Measurements from ENCODE around the gene CLEC1A.

CLEC1A gene, protein sequence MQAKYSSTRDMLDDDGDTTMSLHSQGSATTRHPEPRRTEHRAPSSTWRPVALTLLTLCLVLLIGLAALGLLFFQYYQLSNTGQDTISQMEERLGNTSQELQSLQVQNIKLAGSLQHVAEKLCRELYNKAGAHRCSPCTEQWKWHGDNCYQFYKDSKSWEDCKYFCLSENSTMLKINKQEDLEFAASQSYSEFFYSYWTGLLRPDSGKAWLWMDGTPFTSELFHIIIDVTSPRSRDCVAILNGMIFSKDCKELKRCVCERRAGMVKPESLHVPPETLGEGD

DNA sequence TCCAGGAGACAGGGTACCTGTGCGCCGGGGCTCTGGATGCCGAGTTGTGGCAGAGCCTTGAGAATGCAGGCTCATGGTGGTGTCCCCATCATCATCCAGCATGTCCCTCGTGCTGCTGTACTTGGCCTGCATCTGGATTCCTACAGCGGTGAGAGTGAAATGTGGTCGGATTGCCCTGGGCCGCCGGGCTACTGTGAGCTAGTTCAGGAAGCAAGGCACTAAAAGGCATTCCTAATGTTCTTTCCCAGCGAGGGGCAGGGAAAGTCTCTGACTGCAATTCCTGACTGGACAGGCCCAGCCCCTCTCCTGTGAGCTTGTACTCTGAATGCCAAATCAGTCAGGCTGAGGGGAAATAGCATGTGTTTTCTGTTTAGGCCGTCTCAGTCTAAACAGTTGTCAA is at the start of gene CLEC1A:
Gene CLEC1A (minus strand): TSS at position 195 of the 400 bp plus-strand sequence. CDS start 63 bp downstream, at position 132.
- in situ Hi-C loops (cut with HindIII; ENCODE audit: low sequenced_read_pairs) = no loop called here

- in situ Hi-C loops (cut with HindIII; ENCODE audit: low sequenced_read_pairs) = no loop called here
These were observed 49.1 kb upstream of the CLEC1A start for GRCh38 chr12:10147714-10148403.

DNA sequence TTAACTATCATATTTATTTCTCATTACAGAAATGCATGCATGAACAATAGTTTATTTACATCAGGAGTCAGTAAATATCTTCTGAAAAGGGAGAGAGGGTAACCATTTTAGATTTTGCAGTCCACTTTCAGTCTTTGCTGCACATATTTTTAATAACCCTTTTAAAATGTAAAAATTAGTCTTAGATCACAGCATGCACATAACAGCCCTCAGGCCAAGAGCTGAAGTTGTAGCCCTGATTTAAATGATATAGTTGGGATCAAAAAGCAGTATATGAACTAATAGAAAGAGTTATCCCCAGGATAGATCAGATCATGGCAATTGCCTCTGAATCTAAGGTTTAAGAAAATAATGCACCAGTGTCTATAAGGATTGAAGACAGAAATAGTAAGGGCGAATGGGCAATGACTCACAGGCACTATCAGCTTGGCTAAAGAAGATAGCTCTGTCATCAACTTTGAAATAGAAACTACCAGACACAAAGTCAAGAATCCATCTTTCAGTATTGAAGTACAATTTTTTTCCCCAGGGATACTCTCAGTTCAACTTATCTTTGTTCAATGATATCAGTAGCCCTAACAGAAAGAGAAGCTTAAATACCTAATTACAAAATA is 44.3 kb upstream of the CLEC1A start:
- in situ Hi-C loops (cut with HindIII; ENCODE audit: low sequenced_read_pairs) = no loop called here

- in situ Hi-C loops (cut with HindIII; ENCODE audit: low sequenced_read_pairs) = no loop called here
These were observed 41.2 kb upstream of the CLEC1A start for GRCh38 chr12:10140001-10140400.

DNA sequence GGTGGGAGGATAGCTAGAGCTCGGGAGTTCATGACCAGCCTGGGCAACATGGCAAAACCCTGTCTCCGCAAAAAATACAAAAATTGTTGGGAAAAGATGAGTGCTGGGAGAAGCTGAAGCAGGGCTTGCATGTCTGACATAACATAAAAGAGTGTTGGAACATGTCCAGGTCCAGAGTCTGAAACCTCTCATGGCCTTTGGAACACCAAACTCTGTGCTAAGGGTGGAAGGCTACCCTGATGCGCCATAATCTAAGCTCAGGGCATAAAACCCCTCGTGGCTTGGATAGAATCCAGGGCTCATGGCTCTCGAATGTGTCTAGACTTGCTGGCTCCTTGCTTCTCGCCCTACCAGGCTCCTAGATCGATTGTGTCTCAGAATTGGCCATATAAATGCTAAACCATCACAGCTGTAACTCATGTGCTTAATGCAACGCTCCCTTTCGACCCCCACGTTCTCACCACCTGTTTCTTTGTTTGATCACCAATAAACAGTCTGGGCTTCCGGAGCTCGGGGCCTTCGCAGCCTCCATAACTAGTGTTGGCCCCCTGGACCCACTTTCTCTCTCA is 37.9 kb upstream of the CLEC1A start:
- in situ Hi-C loops (cut with HindIII; ENCODE audit: low sequenced_read_pairs) = no loop called here

DNA sequence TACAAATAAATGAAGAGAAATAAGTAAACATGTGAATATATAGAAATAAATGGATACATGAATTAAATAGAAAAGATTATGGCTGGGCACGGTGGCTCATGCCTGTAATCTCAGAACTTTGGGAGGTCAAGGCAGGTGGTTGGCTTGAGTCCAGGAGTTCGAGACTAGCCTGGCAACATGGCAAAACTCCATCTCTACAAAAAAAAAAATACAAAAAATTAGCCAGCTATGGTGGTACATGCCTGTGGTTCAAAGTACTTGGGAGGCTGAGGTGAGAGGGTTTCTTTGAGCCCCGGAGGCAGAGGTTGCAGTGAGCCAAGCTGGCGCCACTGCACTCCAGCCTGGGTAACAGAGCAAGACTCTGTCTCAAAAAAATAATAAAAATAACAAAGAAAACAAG is 36.3 kb upstream of the CLEC1A start:
- in situ Hi-C loops (cut with HindIII; ENCODE audit: low sequenced_read_pairs) = no loop called here

DNA sequence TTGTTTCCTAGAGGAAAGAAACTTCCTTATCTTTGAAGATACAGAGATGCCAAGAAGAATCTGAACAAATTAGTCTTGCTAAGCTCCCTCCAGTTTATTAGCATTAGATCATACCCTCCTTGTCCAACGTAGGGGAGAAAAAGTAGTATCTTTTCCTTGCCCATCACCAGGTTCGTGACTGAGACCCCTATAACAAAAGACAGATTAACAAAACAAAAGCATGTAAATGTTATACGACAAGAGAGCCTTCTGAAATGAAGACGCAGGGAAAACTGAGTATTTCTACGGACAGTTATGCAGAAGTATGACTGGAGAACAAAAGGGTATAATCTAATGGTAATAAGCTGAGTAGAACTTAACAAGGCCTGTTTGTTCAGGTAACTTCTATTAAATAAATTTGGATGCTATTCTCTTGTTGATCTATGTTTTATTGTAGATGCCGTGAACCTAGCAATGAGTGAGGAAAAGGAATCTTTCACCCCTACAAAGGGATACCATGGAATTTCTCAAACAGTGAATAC is 34.1 kb upstream of the CLEC1A start:
- in situ Hi-C loops (cut with HindIII; ENCODE audit: low sequenced_read_pairs) = no loop called here

DNA sequence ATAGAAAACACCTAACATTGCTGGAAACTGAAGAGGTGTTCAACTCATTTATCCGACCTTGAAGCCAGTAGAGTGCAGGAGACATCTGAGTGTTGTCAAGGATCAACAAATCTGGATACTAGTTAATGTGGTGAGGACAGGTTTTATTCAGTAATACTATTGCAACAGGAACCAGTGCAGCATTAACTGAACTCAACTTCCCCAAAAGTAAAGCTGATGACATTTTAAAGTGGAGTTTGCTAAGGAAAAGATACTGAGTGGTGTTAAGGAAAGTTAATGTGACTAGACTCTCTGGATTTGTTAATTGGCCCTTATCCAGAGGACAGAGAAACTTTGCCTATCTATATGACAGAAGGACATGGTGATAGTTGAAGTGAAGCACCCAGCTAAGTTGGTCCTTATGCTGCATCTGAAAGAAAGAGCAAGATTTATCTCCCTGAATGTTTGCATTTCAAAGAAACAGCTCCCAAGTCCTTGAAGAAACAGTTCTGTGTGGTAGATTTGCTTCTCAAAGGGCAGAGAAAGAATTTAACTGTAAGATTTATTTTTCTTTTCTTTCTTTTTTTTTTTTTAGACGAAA is 32.4 kb upstream of the CLEC1A start:
- in situ Hi-C loops (cut with HindIII; ENCODE audit: low sequenced_read_pairs) = no loop called here

- in situ Hi-C loops (cut with HindIII; ENCODE audit: low sequenced_read_pairs) = no loop called here
These were observed 31.3 kb upstream of the CLEC1A start, which contains the start of gene CLEC7A for GRCh38 chr12:10130042-10130441. CLEC7A (minus strand) TSS chr12:10130199; CDS start chr12:10130082, 117 bp downstream.

DNA sequence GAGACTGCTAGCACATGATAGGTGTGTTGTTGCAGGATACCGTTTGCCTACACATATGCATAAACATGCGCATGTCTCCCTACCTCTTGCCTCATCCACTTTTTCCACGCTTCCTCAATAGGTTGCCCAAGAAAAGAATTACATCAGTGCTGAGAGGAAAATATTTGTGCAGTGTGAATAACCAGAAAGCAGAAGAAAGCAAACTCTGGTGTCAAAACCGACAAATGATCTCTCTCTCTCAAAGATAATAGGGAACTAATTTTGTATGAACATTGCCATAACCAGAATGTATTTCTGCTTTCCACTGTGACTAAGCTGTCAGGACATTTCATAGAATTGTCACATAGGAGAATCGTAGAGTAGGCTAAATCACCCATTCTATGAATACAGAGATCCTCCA is 29.9 kb upstream of the CLEC1A start:
- in situ Hi-C loops (cut with HindIII; ENCODE audit: low sequenced_read_pairs) = no loop called here

DNA sequence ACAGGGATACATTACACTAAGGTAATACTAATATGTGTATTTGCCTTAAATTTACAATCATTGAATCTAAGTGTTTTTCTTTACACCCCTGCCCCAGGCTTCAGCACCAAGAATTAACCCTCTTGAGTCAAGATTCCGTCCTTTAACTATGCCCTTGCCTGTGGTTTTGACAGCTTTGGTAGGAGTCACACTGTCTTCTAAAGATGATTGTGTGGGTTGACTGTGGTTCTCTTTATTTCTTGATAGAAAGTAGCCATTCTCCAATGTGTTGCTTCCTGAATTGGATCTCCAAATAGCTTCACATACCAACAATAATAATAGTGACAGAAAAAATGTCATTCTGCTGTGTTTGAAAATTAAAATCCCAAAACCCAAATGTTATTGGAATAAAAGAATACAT is 27.6 kb upstream of the CLEC1A start:
- in situ Hi-C loops (cut with HindIII; ENCODE audit: low sequenced_read_pairs) = no loop called here

DNA sequence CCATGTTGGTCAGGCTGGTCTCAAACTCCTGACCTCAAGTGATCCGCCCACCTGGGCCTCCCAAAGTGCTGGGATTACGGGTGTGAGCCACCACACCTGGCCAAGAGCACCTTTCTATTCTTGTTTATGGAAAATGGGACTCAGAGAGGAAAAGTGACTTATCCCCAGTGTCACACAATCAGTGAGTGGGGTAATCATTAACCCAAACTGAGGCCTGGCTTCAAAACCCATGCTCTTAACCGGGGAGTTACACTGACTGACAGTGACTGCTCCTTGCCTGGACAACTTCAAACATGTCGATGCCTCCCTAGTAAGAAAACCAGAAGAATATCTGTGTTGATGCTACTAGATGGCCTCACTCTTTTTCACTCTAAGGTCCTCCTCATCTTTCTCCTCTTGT is 23.9 kb upstream of the CLEC1A start:
- in situ Hi-C loops (cut with HindIII; ENCODE audit: low sequenced_read_pairs) = no loop called here

DNA sequence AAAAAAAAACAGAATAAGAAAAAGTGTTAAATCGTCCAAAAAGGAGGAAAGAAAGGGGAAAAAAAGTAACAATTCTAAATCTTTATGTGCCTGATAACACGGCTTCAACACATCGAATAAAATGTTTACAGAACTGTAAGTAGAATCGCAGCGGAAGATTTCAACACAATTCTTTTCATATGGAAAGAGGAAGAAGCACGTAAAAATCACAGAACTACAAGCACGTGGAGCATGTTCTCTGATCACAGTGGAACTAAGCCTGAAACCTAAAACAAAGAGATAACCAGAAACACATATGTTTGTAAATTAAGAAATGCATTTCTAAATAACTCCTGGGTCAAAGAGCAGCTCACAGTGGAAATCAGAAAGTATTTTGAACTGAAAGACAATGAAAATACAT is 22.5 kb upstream of the CLEC1A start:
- in situ Hi-C loops (cut with HindIII; ENCODE audit: low sequenced_read_pairs) = no loop called here

- in situ Hi-C loops (cut with HindIII; ENCODE audit: low sequenced_read_pairs) = no loop called here
These were observed 20.3 kb upstream of the CLEC1A start for GRCh38 chr12:10119066-10119465.

GRCh38 chr12:10115890-10116289 is 17.1 kb upstream of the CLEC1A start:
- in situ Hi-C loops (cut with HindIII; ENCODE audit: low sequenced_read_pairs) = no loop called here

DNA sequence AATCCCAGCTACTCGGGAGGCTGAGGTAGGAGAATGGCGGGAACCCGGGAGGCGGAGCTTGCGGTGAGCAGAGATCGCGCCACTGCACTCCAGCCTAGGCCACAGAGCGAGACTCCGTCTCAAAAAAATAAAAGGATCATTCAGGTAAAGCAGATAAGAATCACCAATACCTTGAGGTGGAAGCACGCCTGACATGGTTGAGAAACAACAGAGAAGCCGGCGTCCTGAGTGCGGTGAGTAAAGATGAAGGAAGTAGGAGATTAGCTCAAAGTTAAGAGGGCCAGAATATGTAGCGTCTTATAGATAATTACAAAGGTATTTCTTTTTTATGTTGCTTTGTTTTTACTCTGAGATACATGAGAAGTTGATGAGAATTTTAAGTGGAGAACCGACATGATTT is 16.5 kb upstream of the CLEC1A start:
- in situ Hi-C loops (cut with HindIII; ENCODE audit: low sequenced_read_pairs) = no loop called here

DNA sequence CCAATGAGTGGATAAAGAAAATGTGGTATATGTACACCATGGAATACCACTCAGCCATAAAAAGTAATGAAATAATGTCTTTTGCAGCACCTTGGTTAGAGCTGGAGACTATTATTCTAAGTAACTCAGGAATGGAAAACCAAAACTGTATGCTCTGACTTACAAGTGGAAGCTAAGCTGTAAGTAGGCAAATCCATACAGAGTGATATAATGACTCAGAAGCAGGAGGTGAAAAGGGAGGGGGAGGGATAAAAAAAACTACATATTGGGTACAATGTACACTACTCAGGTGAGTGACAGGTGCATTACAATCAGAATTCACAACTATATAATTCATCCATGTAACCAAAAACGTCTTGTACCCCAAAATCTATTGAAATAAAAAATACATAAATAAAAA is 15.1 kb upstream of the CLEC1A start:
- in situ Hi-C loops (cut with HindIII; ENCODE audit: low sequenced_read_pairs) = no loop called here

- in situ Hi-C loops (cut with HindIII; ENCODE audit: low sequenced_read_pairs) = no loop called here
These were observed 14.3 kb upstream of the CLEC1A start for GRCh38 chr12:10113075-10113474.

- in situ Hi-C loops (cut with HindIII; ENCODE audit: low sequenced_read_pairs) = no loop called here
These were observed 12.7 kb upstream of the CLEC1A start for GRCh38 chr12:10111451-10111850.

DNA sequence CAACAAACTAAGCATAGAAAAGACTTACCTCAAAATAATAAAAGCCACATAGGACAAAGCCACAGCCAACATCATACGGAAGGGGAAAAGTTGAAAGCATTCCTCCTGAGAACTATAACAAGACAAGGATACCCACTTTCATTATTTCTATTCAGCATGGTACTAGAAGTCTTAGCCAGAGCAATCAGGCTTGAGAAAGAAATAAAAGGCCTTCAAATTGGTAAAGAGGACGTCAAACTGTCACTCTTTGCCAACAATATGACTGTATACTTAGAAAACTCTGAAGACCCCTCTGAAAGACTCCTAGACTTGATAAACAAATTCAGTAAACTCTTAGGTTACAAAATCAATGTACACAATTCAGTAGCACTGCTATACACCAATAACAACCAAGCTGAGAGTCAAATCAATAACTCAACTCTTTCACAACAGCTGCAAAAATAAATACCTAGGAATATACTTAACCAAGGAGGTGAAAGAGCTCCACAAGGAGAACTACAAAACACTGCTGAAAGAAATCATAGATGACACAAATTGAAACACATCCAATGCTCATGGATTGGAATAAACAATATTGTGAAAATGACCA is 11.6 kb upstream of the CLEC1A start:
- in situ Hi-C loops (cut with HindIII; ENCODE audit: low sequenced_read_pairs) = no loop called here

GRCh38 chr12:10102322-10102721 is 3.5 kb upstream of the CLEC1A start:
- in situ Hi-C loops (cut with HindIII; ENCODE audit: low sequenced_read_pairs) = no loop called here
